BJ (cell line): Measurements from ENCODE around the gene SLC44A5. TPM values are rescaled to one million over a fixed set of nuclear protein-coding genes. Genes with fewer than 3 reads are reported as not detected.

Source experiments
- CTCF ChIA-PET: fragments of 350-600 bp; formaldehyde crosslinking; extraction: SDS; loops from one replicate; lab custom pipeline; 2021; ENCODE audit warnings: antibody characterized with exemption, inconsistent platforms; lab: Yijun Ruan, JAX
- POLR2A ChIA-PET: fragments of 300-600 bp; sonication (Branson Sonifier 250); formaldehyde crosslinking; extraction: SDS; loops from one replicate; lab custom pipeline; 2021; ENCODE audit warnings: antibody characterized with exemption; lab: Charles Lee
- DNase-seq: peaks from one replicate; pipeline ENCODE4 v3.0.0-alpha.2; 2011; ENCODE audit warnings: low read depth
- H3K27me3 ChIP-seq: 2 replicates; pipeline ENCODE4 v1.6.0; 2011; ENCODE audit warnings: low read length; ENCODE audit not compliant: control insufficient read depth, insufficient read depth
- H3K36me3 ChIP-seq: 2 replicates; pipeline ENCODE4 v1.5.1; 2011; ENCODE audit warnings: low read length; ENCODE audit not compliant: control insufficient read depth, insufficient read depth
- H3K4me3 ChIP-seq: 2 replicates; pipeline ENCODE4 v1.5.1; 2011; ENCODE audit warnings: low read depth, mild to moderate bottlenecking, control low read depth, low read length
- CTCF ChIP-seq: IDR thresholded peaks from 2 replicates; pipeline ENCODE4 v1.5.1; 2011; ENCODE audit warnings: low read depth, mild to moderate bottlenecking, control low read depth, inconsistent platforms, low read length, moderate library complexity; ENCODE audit not compliant: insufficient read depth
- polyA plus RNA-seq: library from polyadenylated mRNA; depleted of rRNA; stranded (reverse); fragments of >200 nt; gene quantifications from 2 replicates; pipeline ENCODE4 v1.2.3, GENCODE V29; 2011

The SLC44A5 gene
- polyA plus RNA-seq, 1 experiment = 0.07 TPM

DNA sequence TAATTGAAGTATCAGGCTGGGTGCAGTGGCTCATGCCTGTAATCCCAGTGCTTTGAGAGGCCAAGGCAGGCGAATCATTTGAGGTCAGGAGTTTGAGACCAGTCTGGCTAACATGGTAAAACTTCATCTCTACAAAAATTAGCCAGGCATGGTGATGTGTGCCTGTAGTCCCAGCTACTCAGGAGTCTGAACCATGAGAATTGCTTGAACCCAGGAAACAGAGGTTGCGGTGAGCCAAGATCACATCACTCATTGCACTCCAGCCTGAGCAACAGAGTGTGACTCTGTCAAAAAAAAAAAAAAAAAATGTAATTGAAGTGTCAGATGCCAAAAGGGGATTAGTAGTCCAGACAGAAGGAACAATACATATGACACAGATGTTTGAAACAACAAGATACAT lies 56.7 kb downstream of the SLC44A5 start:
- Histone ChIP-seq H3K36me3 (no peaks in the 10 kb centered on the region), H3K27me3 (no peaks in the 10 kb centered on the region), H3K4me3 (no peak overlapping the region)
- DNase-seq = no peak
- no peak for TF ChIP-seq CTCF
- ChIA-PET CTCF (no interaction called here), POLR2A (no interaction called here)

- CTCF ChIA-PET = no interaction called here
- TF ChIP-seq CTCF = no peak
Measured at GRCh38 chr1:75550559-75550958, 60.4 kb downstream of the SLC44A5 start.

GRCh38 chr1:75548721-75549480 lies 62.0 kb downstream of the SLC44A5 start:
- POLR2A ChIA-PET = no interaction called here
- CTCF ChIA-PET = interaction anchor here (0.7 kb wide), 1 partner anchor 51 kb away, joined by 3 read pairs; no protein-coding TSS in a partner anchor

More at GRCh38 chr1:75550559-75550958, 60.4 kb downstream of the SLC44A5 start:
- POLR2A ChIA-PET = no interaction called here
- Histone ChIP-seq H3K4me3 (no peak overlapping the region), H3K27me3 (no peaks in the 10 kb centered on the region), H3K36me3 (no peaks in the 10 kb centered on the region)
- no peak for DNase-seq

DNA sequence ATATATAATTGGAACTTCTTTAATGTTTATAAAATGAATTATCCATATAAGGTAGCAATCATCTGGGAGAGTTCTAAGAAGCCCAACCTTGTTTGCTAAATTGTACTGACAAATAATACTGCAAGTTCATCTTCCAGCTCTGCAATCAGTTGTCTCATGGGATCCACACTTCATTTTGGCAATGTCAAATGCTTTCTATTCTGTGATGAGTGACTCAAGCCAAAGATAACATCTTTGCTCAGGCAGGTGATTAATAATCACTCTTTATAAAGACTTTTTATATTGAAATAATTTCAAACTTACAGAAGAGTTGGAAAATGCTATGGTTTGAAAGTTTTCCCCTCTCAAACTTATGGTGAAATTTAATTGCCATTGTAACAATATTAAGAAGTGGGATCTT lies 67.2 kb downstream of the SLC44A5 start:
- no peak for TF ChIP-seq CTCF
- POLR2A ChIA-PET = no interaction called here
- no peak for DNase-seq
- H3K4me3 ChIP-seq = no peak overlapping the region
- no peaks in the 10 kb centered on the region for H3K27me3 ChIP-seq
- CTCF ChIA-PET = no interaction called here
- H3K36me3 ChIP-seq = no peaks in the 10 kb centered on the region

More at GRCh38 chr1:75548721-75549480, 62.0 kb downstream of the SLC44A5 start:
- no peak for TF ChIP-seq CTCF
- Histone ChIP-seq H3K27me3 (no peaks in the 10 kb centered on the region), H3K4me3 (no peak overlapping the region), H3K36me3 (no peaks in the 10 kb centered on the region)
- DNase-seq = no peak

GRCh38 chr1:75542818-75543570 lies 67.9 kb downstream of the SLC44A5 start:
- DNase-seq = no peak
- H3K4me3 ChIP-seq = no peak overlapping the region
- ChIA-PET POLR2A (no interaction called here), CTCF (no interaction called here)
- H3K27me3 ChIP-seq = no peaks in the 10 kb centered on the region
- no peaks in the 10 kb centered on the region for H3K36me3 ChIP-seq
- no peak for TF ChIP-seq CTCF
